CD14-positive monocyte (primary cell): ENCODE data around the gene AKAP12. TPM values are rescaled to one million over a fixed set of nuclear protein-coding genes. Genes with fewer than 3 reads are reported as not detected.

Experiments
- DNase-seq, 3 donors: peaks; one replicate each; pipeline ENCODE4 v3.0.0-alpha.2; 2011 to 2022
- H2AFZ ChIP-seq: 2 replicates; pipeline ENCODE4 v1.6.0; 2012; ENCODE audit warnings: mild to moderate bottlenecking, low read depth, low read length, inconsistent platforms; ENCODE audit not compliant: insufficient read depth, poor library complexity, severe bottlenecking
- H3K27ac ChIP-seq, 2 donors: 1 replicate in 1 of 2; 2 replicates in 1 of 2; pipeline ENCODE4 v1.5.1; 2012 to 2013; ENCODE audit warnings: low read length in 2 of 2, control low read depth in 1 of 2, inconsistent platforms in 1 of 2, low read depth in 1 of 2, mild to moderate bottlenecking in 1 of 2
- H3K27me3 ChIP-seq, 2 donors: one replicate each; pipeline versions ENCODE4 v1.6.0 to v1.6.1; 2011 to 2013; ENCODE audit warnings: low read length in 2 of 2; ENCODE audit not compliant: control insufficient read depth in 2 of 2, insufficient read depth in 2 of 2
- H3K36me3 ChIP-seq, 2 donors: replicated peaks in 1 of 2; 1 replicate in 1 of 2; 2 replicates in 1 of 2; pipeline versions ENCODE4 v1.5.1 to v1.6.1; 2012 to 2013; ENCODE audit warnings: low read length in 2 of 2, control low read depth in 1 of 2, inconsistent platforms in 1 of 2, mild to moderate bottlenecking in 1 of 2; ENCODE audit not compliant: insufficient read depth in 2 of 2, control insufficient read depth in 1 of 2
- H3K4me1 ChIP-seq, 2 donors: 1 replicate in 1 of 2; 2 replicates in 1 of 2; pipeline versions ENCODE4 v1.5.1 to v1.6.1; 2012 to 2013; ENCODE audit warnings: low read length in 2 of 2, control low read depth in 1 of 2, inconsistent platforms in 1 of 2, mild to moderate bottlenecking in 1 of 2, moderate library complexity in 1 of 2; ENCODE audit not compliant: insufficient read depth in 2 of 2, control insufficient read depth in 1 of 2
- H3K4me2 ChIP-seq: replicated peaks from 2 replicates; pipeline ENCODE3; 2012; ENCODE audit warnings: low read length, moderate library complexity, mild to moderate bottlenecking; ENCODE audit not compliant: poor library complexity, severe bottlenecking; ENCODE audit errors: extremely low read depth
- H3K4me3 ChIP-seq, 3 experiments: fragments of 200-600 bp in 1 of 3; sonication (generic) in 1 of 3; replicated peaks in 1 of 3; 1 replicate in 2 of 3; 2 replicates in 1 of 3; pipeline ENCODE4 v1.5.1; 2011 to 2013; ENCODE audit warnings: low read length in 3 of 3, mild to moderate bottlenecking in 3 of 3, control low read depth in 2 of 3, low read depth in 2 of 3, inconsistent platforms in 1 of 3, moderate library complexity in 1 of 3
- H3K79me2 ChIP-seq: 2 replicates; pipeline ENCODE4 v1.6.0; 2012; ENCODE audit warnings: mild to moderate bottlenecking, control low read depth, inconsistent platforms, low read length, moderate library complexity; ENCODE audit not compliant: insufficient read depth
- H3K9ac ChIP-seq: 2 replicates; pipeline ENCODE4 v1.6.0; 2017; ENCODE audit warnings: low read length, mild to moderate bottlenecking; ENCODE audit not compliant: insufficient read depth, poor library complexity, severe bottlenecking
- H3K9me3 ChIP-seq, 2 donors: replicated peaks in 1 of 2; 1 replicate in 1 of 2; 2 replicates in 1 of 2; pipeline versions ENCODE4 v1.5.1 to v1.6.1; 2012 to 2013; ENCODE audit warnings: low read length in 2 of 2, control low read depth in 1 of 2; ENCODE audit not compliant: control insufficient read depth in 1 of 2, insufficient read depth in 1 of 2
- H4K20me1 ChIP-seq: 2 replicates; pipeline ENCODE4 v1.6.0; 2012; ENCODE audit warnings: mild to moderate bottlenecking, low read length, control low read depth, moderate library complexity; ENCODE audit not compliant: insufficient read depth
- H3K27ac Mint-ChIP-seq, 7 donors: one replicate each; pipeline ENCODE4 v1.8.0; 2020; ENCODE audit warnings: mild to moderate bottlenecking in 7 of 7, mixed read lengths in 7 of 7, moderate library complexity in 6 of 7, inconsistent platforms in 2 of 7
- H3K27me3 Mint-ChIP-seq, 3 donors: one replicate each; pipeline ENCODE4 v1.8.0; 2021 to 2022; ENCODE audit warnings: low read depth in 3 of 3, mild to moderate bottlenecking in 3 of 3, mixed read lengths in 3 of 3, moderate library complexity in 3 of 3, inconsistent platforms in 1 of 3
- H3K36me3 Mint-ChIP-seq, 2 donors: one replicate each; pipeline ENCODE4 v1.8.0; 2020; ENCODE audit warnings: mixed read lengths in 2 of 2, inconsistent platforms in 1 of 2, mild to moderate bottlenecking in 1 of 2
- H3K4me1 Mint-ChIP-seq: one replicate; pipeline ENCODE4 v1.8.0; 2020; ENCODE audit warnings: mild to moderate bottlenecking, mixed read lengths
- H3K4me3 Mint-ChIP-seq, 2 donors: one replicate each; pipeline ENCODE4 v1.8.0; 2020; ENCODE audit warnings: mild to moderate bottlenecking in 2 of 2, mixed read lengths in 2 of 2, moderate library complexity in 1 of 2
- H3K9me3 Mint-ChIP-seq, 7 donors: one replicate each; pipeline ENCODE4 v1.8.0; 2020 to 2022; ENCODE audit warnings: mixed read lengths in 7 of 7, mild to moderate bottlenecking in 6 of 7, moderate library complexity in 6 of 7, inconsistent platforms in 2 of 7
- CTCF ChIP-seq: fragments of 200-600 bp; IDR thresholded peaks from one replicate; pipeline ENCODE4 v1.8.0; 2022; ENCODE audit warnings: antibody characterized with exemption, mild to moderate bottlenecking
- WGBS: methylation state at CpG from one replicate; pipeline ENCODE4 v1.1.5; 2013; ENCODE audit warnings: missing lambda C conversion rate; ENCODE audit not compliant: insufficient coverage; 5-methylcytosine and 5-hydroxymethylcytosine counted together
- intact Hi-C, 2 donors: fragments of 100-400 bp; cut with micrococcal nuclease; formaldehyde crosslinking; loops; one replicate each; pipeline versions ENCODE4 v1.15.0 to v1.15.1; 2023
- polyA plus RNA-seq, 3 donors: library from polyadenylated mRNA; depleted of rRNA in 1 of 3; unstranded in 2 of 3; stranded (reverse) in 1 of 3; fragments of 300-500 nt in 2 of 3; fragments of >200 nt in 1 of 3; fragmentation: Illumina TruSeq in 2 of 3; gene quantifications; 1 replicate in 2 of 3; 2 replicates in 1 of 3; pipeline ENCODE4 v1.2.3, GENCODE V29; 2012 to 2021

AKAP12 gene
- polyA plus RNA-seq, 3 donors = 0.01 TPM; not detected in 2

GRCh38 chr6:151326116-151326825 lies 86.5 kb downstream of the AKAP12 start:
- peak overlapping the region; percentile 77 for H2AFZ ChIP-seq
- WGBS = 75% methylated on average over 1 of the region's 8 CpGs
- Mint-ChIP-seq H3K9me3 (peaks cover 0 to 4% (median 0%) of the 10 kb centered on the region in 7 donors), H3K27me3 (peaks cover 46 to 58% (median 47%) of the 10 kb centered on the region in 3 donors), H3K27ac (no peak overlapping the region), H3K4me1 (peaks cover 17% of the 10 kb centered on the region), H3K36me3 (no peaks in the 10 kb centered on the region), H3K4me3 (peak overlapping the region; percentile 74 to 90)
- intact Hi-C loops = no loop called here
- H3K27me3 ChIP-seq = peaks cover 25 to 34% of the 10 kb centered on the region in 2 donors
- no peaks in the 10 kb centered on the region for H3K36me3 ChIP-seq
- no peak for DNase-seq
- no peak overlapping the region for H3K9ac ChIP-seq
- H3K9me3 ChIP-seq = peaks cover 0 to 7% of the 10 kb centered on the region in 2 donors
- H3K4me2 ChIP-seq = peak overlapping the region; percentile 61
- H3K4me1 ChIP-seq = peaks cover 11 to 12% of the 10 kb centered on the region in 2 donors
- TF ChIP-seq CTCF = no peak
- peak overlapping the region in 1 of 3 experiments; percentile 65 for H3K4me3 ChIP-seq
- H3K27ac ChIP-seq = no peak overlapping the region
- H4K20me1 ChIP-seq = no peaks in the 10 kb centered on the region
- H3K79me2 ChIP-seq = no peaks in the 10 kb centered on the region

- peaks cover 45 to 60% (median 46%) of the 10 kb centered on the region in 3 donors for H3K27me3 Mint-ChIP-seq
- H3K4me1 Mint-ChIP-seq = peaks cover 17% of the 10 kb centered on the region
- no peak for TF ChIP-seq CTCF
- H3K9me3 ChIP-seq = peaks cover 0 to 7% of the 10 kb centered on the region in 2 donors
- WGBS = 100% methylated on average over 1 of the region's 4 CpGs
- no peaks in the 10 kb centered on the region for H3K79me2 ChIP-seq
- no peaks in the 10 kb centered on the region for H4K20me1 ChIP-seq
- H3K36me3 Mint-ChIP-seq = no peaks in the 10 kb centered on the region
- H3K4me3 ChIP-seq = no peak overlapping the region
- intact Hi-C loops = no loop called here
- H3K36me3 ChIP-seq = no peaks in the 10 kb centered on the region
- peaks cover 0 to 4% (median 0%) of the 10 kb centered on the region in 7 donors for H3K9me3 Mint-ChIP-seq
- no peak overlapping the region for H3K27ac Mint-ChIP-seq
- H2AFZ ChIP-seq = no peak overlapping the region
- H3K4me2 ChIP-seq = no peak overlapping the region
- H3K9ac ChIP-seq = no peak overlapping the region
- peaks cover 25 to 34% of the 10 kb centered on the region in 2 donors for H3K27me3 ChIP-seq
- DNase-seq = no peak
- H3K4me3 Mint-ChIP-seq = peak overlapping the region in 1 of 2 donors; percentile 72
- no peak overlapping the region for H3K27ac ChIP-seq
- peaks cover 11 to 12% of the 10 kb centered on the region in 2 donors for H3K4me1 ChIP-seq
Measured at GRCh38 chr6:151327101-151327500, 87.3 kb downstream of the AKAP12 start.
